DND-41 (cell line): ENCODE results near the gene ELN.

Experiments
- ATAC-seq: fragments of 200-7000 bp; cut with Tn5 transposase; 3 replicates; pipeline ENCODE4 v1.9.1; 2021; ENCODE audit warnings: low read depth; ENCODE audit not compliant: insufficient read depth
- DNase-seq: peaks from one replicate; pipeline ENCODE4 v3.0.0-alpha.2; 2020
- H2AFZ ChIP-seq: 2 replicates; pipeline ENCODE4 v1.6.0; 2012; ENCODE audit warnings: low read depth, low read length
- H3K27ac ChIP-seq: 2 replicates; pipeline ENCODE4 v1.5.1; 2012; ENCODE audit warnings: low read length, inconsistent platforms
- H3K27me3 ChIP-seq: fragments of 200-600 bp; sonication (generic); 2 replicates; pipeline ENCODE4 v1.6.0; 2012; ENCODE audit warnings: low read length, mild to moderate bottlenecking, inconsistent platforms; ENCODE audit not compliant: insufficient read depth, poor library complexity
- H3K36me3 ChIP-seq: 2 replicates; pipeline ENCODE4 v1.5.1; 2012; ENCODE audit warnings: low read length, inconsistent platforms; ENCODE audit not compliant: insufficient read depth
- H3K4me1 ChIP-seq: 2 replicates; pipeline ENCODE4 v1.5.1; 2012; ENCODE audit warnings: mild to moderate bottlenecking, low read length; ENCODE audit not compliant: insufficient read depth
- H3K4me2 ChIP-seq: 2 replicates; pipeline ENCODE4 v1.6.0; 2012; ENCODE audit warnings: mild to moderate bottlenecking, moderate library complexity, low read length, inconsistent platforms; ENCODE audit not compliant: insufficient read depth
- H3K4me3 ChIP-seq, 2 experiments: fragments of 200-600 bp in 1 of 2; shearing (Covaris generic) in 1 of 2; 2 replicates each; pipeline ENCODE4 v1.5.1; 2012 to 2016; ENCODE audit warnings: inconsistent platforms in 2 of 2, low read length in 2 of 2, mild to moderate bottlenecking in 2 of 2, low read depth in 1 of 2, moderate library complexity in 1 of 2
- H3K79me2 ChIP-seq: 2 replicates; pipeline ENCODE4 v1.6.0; 2012; ENCODE audit warnings: low read length, inconsistent platforms; ENCODE audit not compliant: insufficient read depth
- H3K9ac ChIP-seq: 2 replicates; pipeline ENCODE4 v1.6.0; 2012; ENCODE audit warnings: low read depth, mild to moderate bottlenecking, inconsistent platforms, low read length, moderate library complexity
- H3K9me3 ChIP-seq: 2 replicates; pipeline ENCODE4 v1.5.1; 2012; ENCODE audit warnings: low read length, moderate library complexity, mild to moderate bottlenecking, inconsistent platforms; ENCODE audit not compliant: insufficient read depth, severe bottlenecking
- H4K20me1 ChIP-seq: 2 replicates; pipeline ENCODE4 v1.6.0; 2012; ENCODE audit warnings: low read length; ENCODE audit not compliant: insufficient read depth
- CTCF ChIP-seq: IDR thresholded peaks from 2 replicates; pipeline ENCODE4 v1.5.1; 2012; ENCODE audit warnings: borderline replicate concordance, low read length, moderate library complexity, mild to moderate bottlenecking; ENCODE audit not compliant: poor library complexity, severe bottlenecking; ENCODE audit errors: extremely low read depth
- EZH2 ChIP-seq: IDR thresholded peaks from 3 replicates; pipeline ENCODE4 v1.6.1; 2012; ENCODE audit warnings: borderline replicate concordance, low read depth, mild to moderate bottlenecking, moderate library complexity, low read length, inconsistent platforms; ENCODE audit not compliant: severe bottlenecking

The ELN gene

DNA sequence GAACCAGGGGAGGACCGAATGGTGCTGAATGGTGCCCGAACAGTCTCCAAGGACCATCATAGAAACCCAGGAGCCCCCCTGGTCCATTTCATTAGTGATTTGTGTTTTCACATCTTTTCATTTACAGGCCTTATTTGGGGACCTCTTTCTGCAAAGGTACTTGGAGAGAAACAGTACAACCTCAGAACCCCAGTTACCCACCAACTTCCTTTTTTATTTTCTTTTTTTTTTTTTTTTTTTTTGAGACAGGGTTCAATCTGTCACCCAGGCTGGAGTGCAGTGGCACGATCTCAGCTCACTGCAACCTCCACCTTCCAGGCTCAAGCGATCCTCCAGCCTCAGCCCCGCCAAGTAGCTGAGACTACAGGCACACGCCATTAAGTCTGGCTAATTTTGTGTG lies 13.0 kb upstream of the ELN start:
- H3K9me3 ChIP-seq = no peaks in the 10 kb centered on the region
- H3K4me3 ChIP-seq = no peak overlapping the region
- TF ChIP-seq CTCF (no peak), EZH2 (no peak)
- no peak overlapping the region for H2AFZ ChIP-seq
- H3K4me2 ChIP-seq = no peak overlapping the region
- H4K20me1 ChIP-seq = no peaks in the 10 kb centered on the region
- no peaks in the 10 kb centered on the region for H3K36me3 ChIP-seq
- no peaks in the 10 kb centered on the region for H3K4me1 ChIP-seq
- no peaks in the 10 kb centered on the region for H3K79me2 ChIP-seq
- no peaks in the 10 kb centered on the region for H3K27me3 ChIP-seq
- DNase-seq (no peak), ATAC-seq (no peak)
- H3K9ac ChIP-seq = no peak overlapping the region
- H3K27ac ChIP-seq = no peak overlapping the region

- DNase-seq = no peak
- Histone ChIP-seq H3K4me3 (no peak overlapping the region), H3K79me2 (no peaks in the 10 kb centered on the region), H3K4me1 (no peaks in the 10 kb centered on the region), H3K27ac (no peak overlapping the region), H2AFZ (no peak overlapping the region), H4K20me1 (no peaks in the 10 kb centered on the region), H3K9me3 (no peaks in the 10 kb centered on the region), H3K9ac (no peak overlapping the region), H3K27me3 (no peaks in the 10 kb centered on the region), H3K36me3 (no peaks in the 10 kb centered on the region), H3K4me2 (no peak overlapping the region)
- no peak for ATAC-seq
- TF ChIP-seq CTCF (no peak), EZH2 (no peak)
These were observed 12.3 kb upstream of the ELN start for GRCh38 chr7:74015670-74016069.

- no peaks in the 10 kb centered on the region for H3K9me3 ChIP-seq
- H2AFZ ChIP-seq = no peak overlapping the region
- no peak overlapping the region for H3K4me2 ChIP-seq
- no peak overlapping the region for H3K4me3 ChIP-seq
- no peak for DNase-seq
- no peaks in the 10 kb centered on the region for H3K27me3 ChIP-seq
- no peaks in the 10 kb centered on the region for H3K79me2 ChIP-seq
- no peaks in the 10 kb centered on the region for H3K36me3 ChIP-seq
- H3K27ac ChIP-seq = no peak overlapping the region
- H4K20me1 ChIP-seq = no peaks in the 10 kb centered on the region
- H3K9ac ChIP-seq = no peak overlapping the region
- no peak for TF ChIP-seq CTCF
- no peak for TF ChIP-seq EZH2
- no peak for ATAC-seq
- no peaks in the 10 kb centered on the region for H3K4me1 ChIP-seq
These were observed 10.8 kb upstream of the ELN start for GRCh38 chr7:74017125-74017524.

DNA sequence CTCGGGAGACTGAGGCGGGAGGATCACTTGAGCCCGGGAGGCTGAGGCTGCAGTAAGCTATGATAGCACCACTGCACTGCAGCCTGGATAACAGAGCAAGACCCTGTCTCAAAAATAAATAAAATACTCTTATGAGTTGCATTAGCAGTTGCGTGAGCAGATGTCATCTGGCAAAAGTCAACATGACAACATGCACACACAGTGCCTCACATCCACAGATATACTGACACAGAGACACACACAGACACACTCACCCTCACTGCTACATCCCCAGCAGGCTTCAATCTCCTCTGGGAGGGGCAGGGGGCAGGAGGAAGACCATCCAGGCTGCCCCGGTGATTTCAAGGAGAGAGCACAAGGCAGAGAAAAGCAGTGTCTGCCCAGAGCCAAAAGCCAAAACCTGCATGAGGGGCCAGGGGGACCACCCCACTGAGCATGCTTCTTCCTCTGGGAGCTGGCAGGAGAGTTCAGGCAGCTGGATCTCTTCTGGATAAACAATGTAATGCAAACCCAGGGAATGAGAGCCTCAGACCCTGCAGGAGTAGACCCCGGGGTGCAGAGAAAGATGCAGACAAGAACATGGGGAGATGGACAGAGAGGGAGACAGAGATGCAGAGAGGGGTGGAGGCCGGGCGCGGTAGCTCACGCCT lies 9.6 kb upstream of the ELN start:
- H3K4me3 ChIP-seq = no peak overlapping the region
- TF ChIP-seq CTCF (no peak), EZH2 (no peak)
- H3K27ac ChIP-seq = no peak overlapping the region
- peaks cover 3% of the 10 kb centered on the region for H3K27me3 ChIP-seq
- no peaks in the 10 kb centered on the region for H3K36me3 ChIP-seq
- no peaks in the 10 kb centered on the region for H3K79me2 ChIP-seq
- no peaks in the 10 kb centered on the region for H3K4me1 ChIP-seq
- DNase-seq (no peak), ATAC-seq (no peak)
- no peak overlapping the region for H2AFZ ChIP-seq
- no peak overlapping the region for H3K9ac ChIP-seq
- H3K4me2 ChIP-seq = no peak overlapping the region
- no peaks in the 10 kb centered on the region for H3K9me3 ChIP-seq
- H4K20me1 ChIP-seq = no peaks in the 10 kb centered on the region
